Sigmoid colon (tissue), 4 donors: Measurements from ENCODE around the gene CNNM3.

Experiments
- EP300 ChIP-seq, 4 donors: sonication (generic); formaldehyde crosslinking; IDR thresholded peaks; one replicate each; pipeline ENCODE4 v1.6.1; 2017; ENCODE audit warnings: antibody characterized with exemption in 4 of 4
- POLR2A ChIP-seq, 2 donors: fragments of 450-650 bp; IDR thresholded peaks; one replicate each; pipeline ENCODE4 v1.6.1; 2016; ENCODE audit warnings: antibody characterized with exemption in 2 of 2, mild to moderate bottlenecking in 2 of 2, moderate library complexity in 2 of 2
- POLR2AphosphoS5 ChIP-seq, 4 donors: sonication (generic); formaldehyde crosslinking; IDR thresholded peaks; one replicate each; pipeline ENCODE4 v1.6.1; 2017; ENCODE audit warnings: antibody characterized with exemption in 4 of 4
- TF ChIP-seq, protein P1 (sequence below), 4 experiments: fragments of 450-650 bp in 3 of 4; fragments of 200-600 bp in 1 of 4; IDR thresholded peaks; one replicate each; pipeline ENCODE4 v1.5.1; 2016 to 2019; ENCODE audit warnings: antibody characterized with exemption in 4 of 4, mild to moderate bottlenecking in 3 of 4, moderate library complexity in 2 of 4

DNA sequence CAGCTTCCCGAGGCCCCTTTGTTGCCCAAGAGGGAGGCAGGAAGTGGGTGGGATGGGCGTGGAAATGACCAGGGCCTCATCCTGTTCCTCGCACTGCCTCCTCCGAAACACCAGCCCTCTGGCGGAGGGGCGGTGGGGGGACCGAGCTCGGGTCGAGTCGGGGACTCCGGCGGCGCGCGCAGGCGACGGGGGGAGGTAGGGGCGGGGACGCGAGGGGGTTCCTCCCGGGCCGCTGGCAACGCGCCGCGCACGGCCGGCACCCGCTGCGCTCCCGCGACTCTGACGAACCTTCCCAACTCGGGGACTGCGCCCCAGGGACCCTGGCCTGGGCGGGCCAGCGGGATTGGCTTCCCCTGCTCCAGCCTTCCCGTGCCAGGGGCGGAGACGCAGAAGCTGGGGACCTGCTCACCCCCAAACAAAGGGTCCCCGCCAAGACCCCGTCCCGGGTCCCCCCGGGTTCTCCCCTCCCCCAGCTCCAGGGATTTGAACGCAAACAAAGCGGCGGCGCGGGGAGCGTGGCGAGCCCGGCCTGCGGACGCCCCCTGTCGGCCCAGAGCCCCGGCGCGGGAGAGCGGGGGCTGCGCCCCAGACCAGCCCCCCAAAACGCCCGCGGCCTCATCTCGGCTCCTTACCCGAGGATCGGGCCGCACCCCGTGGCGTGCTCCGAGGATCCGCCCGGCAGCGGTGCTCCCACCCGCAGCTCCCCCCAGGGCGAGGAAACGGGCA, 52.6 kb downstream of the CNNM3 start:
- TF ChIP-seq, protein P1, sequence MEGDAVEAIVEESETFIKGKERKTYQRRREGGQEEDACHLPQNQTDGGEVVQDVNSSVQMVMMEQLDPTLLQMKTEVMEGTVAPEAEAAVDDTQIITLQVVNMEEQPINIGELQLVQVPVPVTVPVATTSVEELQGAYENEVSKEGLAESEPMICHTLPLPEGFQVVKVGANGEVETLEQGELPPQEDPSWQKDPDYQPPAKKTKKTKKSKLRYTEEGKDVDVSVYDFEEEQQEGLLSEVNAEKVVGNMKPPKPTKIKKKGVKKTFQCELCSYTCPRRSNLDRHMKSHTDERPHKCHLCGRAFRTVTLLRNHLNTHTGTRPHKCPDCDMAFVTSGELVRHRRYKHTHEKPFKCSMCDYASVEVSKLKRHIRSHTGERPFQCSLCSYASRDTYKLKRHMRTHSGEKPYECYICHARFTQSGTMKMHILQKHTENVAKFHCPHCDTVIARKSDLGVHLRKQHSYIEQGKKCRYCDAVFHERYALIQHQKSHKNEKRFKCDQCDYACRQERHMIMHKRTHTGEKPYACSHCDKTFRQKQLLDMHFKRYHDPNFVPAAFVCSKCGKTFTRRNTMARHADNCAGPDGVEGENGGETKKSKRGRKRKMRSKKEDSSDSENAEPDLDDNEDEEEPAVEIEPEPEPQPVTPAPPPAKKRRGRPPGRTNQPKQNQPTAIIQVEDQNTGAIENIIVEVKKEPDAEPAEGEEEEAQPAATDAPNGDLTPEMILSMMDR (IDR thresholded peaks at IDR 0.05): peak; percentile 17 to 72 (median 23)
- TF ChIP-seq POLR2A (IDR thresholded peaks at IDR 0.05): no peak
- no peak for TF ChIP-seq EP300 (IDR thresholded peaks at IDR 0.05)
- TF ChIP-seq POLR2AphosphoS5 (IDR thresholded peaks at IDR 0.05): peak; percentile 67 to 86 (median 74)
